Tibial nerve (tissue), 4 donors: Measurements from ENCODE around the gene CFAP251. TPM values are rescaled to one million over a fixed set of nuclear protein-coding genes. Genes with fewer than 3 reads are reported as not detected.

ENCODE experiments used
- DNase-seq, 2 donors: peaks; one replicate each; pipeline ENCODE4 v3.0.0-alpha.2; 2019; ENCODE audit warnings: low spot score in 2 of 2
- H3K27ac ChIP-seq, 4 donors: fragments of 200-600 bp; sonication (generic) in 3 of 4; one replicate each; pipeline ENCODE4 v1.5.1; 2017 to 2019; ENCODE audit warnings: mild to moderate bottlenecking in 1 of 4
- H3K27me3 ChIP-seq, 2 donors: fragments of 200-600 bp; sonication (generic) in 1 of 2; one replicate each; pipeline versions ENCODE4 v1.5.1 to v1.6.0; 2017 to 2019
- H3K36me3 ChIP-seq, 3 donors: fragments of 200-600 bp; sonication (generic); one replicate each; pipeline ENCODE4 v1.5.1; 2018 to 2019
- H3K4me1 ChIP-seq, 4 donors: fragments of 200-600 bp; sonication (generic) in 3 of 4; one replicate each; pipeline ENCODE4 v1.5.1; 2017 to 2019
- H3K4me3 ChIP-seq, 4 donors: fragments of 200-600 bp; sonication (generic) in 3 of 4; one replicate each; pipeline ENCODE4 v1.5.1; 2017 to 2019; ENCODE audit warnings: mild to moderate bottlenecking in 1 of 4, moderate library complexity in 1 of 4
- H3K9me3 ChIP-seq, 4 donors: fragments of 200-600 bp; sonication (generic) in 3 of 4; one replicate each; pipeline ENCODE4 v1.5.1; 2017 to 2019
- CTCF ChIP-seq, 5 experiments: fragments of 200-600 bp in 3 of 5; fragments of 450-650 bp in 2 of 5; sonication (generic) in 3 of 5; IDR thresholded peaks; one replicate each; pipeline ENCODE4 v1.5.1; 2016 to 2019; ENCODE audit warnings: antibody characterized with exemption in 5 of 5, mild to moderate bottlenecking in 3 of 5, moderate library complexity in 2 of 5
- EP300 ChIP-seq, 2 donors: sonication (generic); formaldehyde crosslinking; IDR thresholded peaks; one replicate each; pipeline ENCODE4 v1.6.1; 2017; ENCODE audit warnings: antibody characterized with exemption in 2 of 2, mild to moderate bottlenecking in 1 of 2
- POLR2A ChIP-seq, 2 donors: fragments of 450-650 bp; IDR thresholded peaks; one replicate each; pipeline ENCODE4 v1.6.1; 2017; ENCODE audit warnings: antibody characterized with exemption in 2 of 2, mild to moderate bottlenecking in 2 of 2, moderate library complexity in 2 of 2
- WGBS, 2 donors: methylation state at CpG; one replicate each; pipeline ENCODE4 v1.1.5; 2018; 5-methylcytosine and 5-hydroxymethylcytosine counted together
- total RNA-seq, 4 donors: library from RNA; depleted of rRNA; stranded (reverse); fragments of >200 nt; gene quantifications; one replicate each; pipeline ENCODE4 v1.1.0, GENCODE V29; 2016

The CFAP251 gene
- total RNA-seq, 4 donors from 2014 or later, result 3.0 to 5.4 (median 3.9) TPM

- Histone ChIP-seq H3K27ac (no peak overlapping the region), H3K9me3 (no peaks in the 10 kb centered on the region), H3K36me3 (peaks cover 0 to 14% (median 0%) of the 10 kb centered on the region in 3 donors), H3K27me3 (no peaks in the 10 kb centered on the region), H3K4me1 (no peaks in the 10 kb centered on the region), H3K4me3 (no peak overlapping the region)
- TF ChIP-seq CTCF (IDR thresholded peaks at IDR 0.05), result no peak
- TF ChIP-seq EP300 (IDR thresholded peaks at IDR 0.05), result no peak
- TF ChIP-seq POLR2A (IDR thresholded peaks at IDR 0.05), result no peak
- 87 to 88% methylated on average over 4 of the region's 4 CpGs for WGBS, 2 donors
- no peak for DNase-seq
These were observed 12.5 kb downstream of the CFAP251 start for GRCh38 chr12:121930862-121931261.

- 75 to 91% methylated on average over 3 of the region's 3 CpGs for WGBS, 2 donors
- Histone ChIP-seq H3K4me1 (no peaks in the 10 kb centered on the region), H3K36me3 (peaks cover 0 to 27% (median 0%) of the 10 kb centered on the region in 3 donors), H3K27ac (no peak overlapping the region), H3K27me3 (no peaks in the 10 kb centered on the region), H3K4me3 (no peak overlapping the region), H3K9me3 (peaks cover 0 to 5% (median 0%) of the 10 kb centered on the region in 4 donors)
- TF ChIP-seq EP300 (IDR thresholded peaks at IDR 0.05) (no peak), POLR2A (IDR thresholded peaks at IDR 0.05) (no peak), CTCF (IDR thresholded peaks at IDR 0.05) (no peak)
- no peak for DNase-seq
These were observed 13.8 kb downstream of the CFAP251 start for GRCh38 chr12:121932176-121932536.

DNA sequence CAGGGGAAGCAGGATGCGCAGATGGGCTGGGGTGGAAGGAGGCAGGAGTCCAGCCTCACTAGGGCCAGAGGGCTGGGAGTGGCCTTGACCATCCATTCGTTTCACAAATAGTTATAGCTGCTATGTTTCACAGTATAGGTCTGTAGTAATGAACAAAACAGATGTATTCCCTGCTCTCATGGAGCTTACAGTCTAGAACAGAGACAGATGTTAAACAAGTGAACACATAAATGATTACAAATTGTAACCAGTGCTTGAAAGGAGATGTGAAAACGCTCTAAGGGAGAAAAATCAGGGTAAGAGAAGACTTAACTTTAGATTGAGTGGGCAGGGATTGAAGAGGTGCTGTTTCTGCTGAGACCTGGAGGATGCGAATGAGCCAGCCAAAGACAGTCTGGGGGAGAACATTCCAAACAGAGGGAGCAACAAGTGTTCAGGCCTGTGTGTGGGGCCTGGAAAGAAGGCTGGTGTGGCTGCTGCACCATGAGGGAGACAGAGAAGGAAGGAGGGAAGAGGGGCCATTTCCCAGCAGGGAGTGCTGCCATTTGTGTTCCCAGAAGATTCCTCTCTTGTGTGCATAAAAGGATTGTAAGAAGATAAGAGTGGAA is 14.6 kb downstream of the CFAP251 start:
- Histone ChIP-seq H3K4me3 (no peak overlapping the region), H3K27me3 (no peaks in the 10 kb centered on the region), H3K4me1 (no peaks in the 10 kb centered on the region), H3K9me3 (peaks cover 0 to 8% (median 0%) of the 10 kb centered on the region in 4 donors), H3K27ac (no peak overlapping the region), H3K36me3 (peaks cover 0 to 32% (median 0%) of the 10 kb centered on the region in 3 donors)
- no peak for DNase-seq
- WGBS, 2 donors, result 87% methylated on average over 4 of the region's 4 CpGs
- TF ChIP-seq CTCF (IDR thresholded peaks at IDR 0.05) (no peak), EP300 (IDR thresholded peaks at IDR 0.05) (no peak), POLR2A (IDR thresholded peaks at IDR 0.05) (no peak)

- DNase-seq, result no peak
- WGBS, 2 donors, result 85% methylated on average over 17 of the region's 17 CpGs
These were observed 15.3 kb downstream of the CFAP251 start for GRCh38 chr12:121933522-121934308.

More at GRCh38 chr12:121933522-121934308, 15.3 kb downstream of the CFAP251 start:
- H3K27ac ChIP-seq, result no peak overlapping the region
- no peak for TF ChIP-seq EP300 (IDR thresholded peaks at IDR 0.05)
- no peak for TF ChIP-seq CTCF (IDR thresholded peaks at IDR 0.05)
- no peak for TF ChIP-seq POLR2A (IDR thresholded peaks at IDR 0.05)
- no peak overlapping the region for H3K4me3 ChIP-seq
- H3K9me3 ChIP-seq, result peaks cover 0 to 8% (median 0%) of the 10 kb centered on the region in 4 donors
- H3K4me1 ChIP-seq, result no peaks in the 10 kb centered on the region
- H3K27me3 ChIP-seq, result no peaks in the 10 kb centered on the region
- peaks cover 0 to 32% (median 0%) of the 10 kb centered on the region in 3 donors for H3K36me3 ChIP-seq
